Heart right ventricle (tissue), 16 donors: ENCODE results near the gene SULT1A1. TPM values are rescaled to one million over a fixed set of nuclear protein-coding genes. Genes with fewer than 3 reads are reported as not detected.

ENCODE experiments used
- ATAC-seq, 8 donors: fragments of 200-7000 bp; cut with Tn5 transposase; one replicate each; pipeline ENCODE4 v1.9.1; 2020; ENCODE audit warnings: mild to moderate bottlenecking in 8 of 8, moderate library complexity in 8 of 8, moderate number of reproducible peaks in 1 of 8
- DNase-seq, 2 donors: peaks; one replicate each; pipeline ENCODE4 v3.0.0-alpha.2; 2020
- H3K27ac ChIP-seq, 10 donors: fragments of 200-600 bp; sonication (generic) in 2 of 10; one replicate each; pipeline versions ENCODE4 v1.5.0 to v1.8.0; 2020 to 2022; ENCODE audit warnings: mild to moderate bottlenecking in 3 of 10
- H3K27me3 ChIP-seq, 7 donors: fragments of 200-600 bp; one replicate each; pipeline ENCODE4 v1.8.0; 2021 to 2022; ENCODE audit warnings: mild to moderate bottlenecking in 2 of 7
- H3K36me3 ChIP-seq, 9 donors: fragments of 200-600 bp; sonication (generic) in 1 of 9; one replicate each; pipeline versions ENCODE4 v1.5.0 to v1.8.0; 2020 to 2022; ENCODE audit warnings: mild to moderate bottlenecking in 2 of 9
- H3K4me1 ChIP-seq, 9 donors: fragments of 200-600 bp; sonication (generic) in 1 of 9; one replicate each; pipeline versions ENCODE4 v1.5.0 to v1.8.0; 2020 to 2022; ENCODE audit warnings: mild to moderate bottlenecking in 4 of 9
- H3K4me3 ChIP-seq, 10 donors: fragments of 200-600 bp; sonication (generic) in 2 of 10; one replicate each; pipeline versions ENCODE4 v1.5.0 to v1.8.0; 2020 to 2022; ENCODE audit warnings: mild to moderate bottlenecking in 7 of 10, moderate library complexity in 2 of 10
- H3K9me3 ChIP-seq, 11 donors: fragments of 200-600 bp in 10 of 11; sonication (generic) in 2 of 11; one replicate each; pipeline versions ENCODE4 v1.5.0 to v1.8.0; 2013 to 2022; ENCODE audit warnings: mild to moderate bottlenecking in 2 of 11, control low read depth in 1 of 11, moderate library complexity in 1 of 11
- WGBS, 2 donors: extraction: QIAGEN DNeasy Blood & Tissue Kit; methylation state at CpG; one replicate each; pipeline ENCODE4 v1.1.7; 2013; ENCODE audit warnings: inconsistent platforms in 1 of 2; 5-methylcytosine and 5-hydroxymethylcytosine counted together
- intact Hi-C, 10 donors: fragments of 100-400 bp; cut with DNase I; formaldehyde crosslinking; loops; one replicate each; pipeline versions ENCODE4 v1.11.1 to v1.14.2; 2022
- polyA plus RNA-seq, 2 donors: library from polyadenylated mRNA; stranded (reverse); fragments of 200-250 nt; gene quantifications; one replicate each; pipeline ENCODE4 v1.2.3, GENCODE V29; 2013
- total RNA-seq, 10 donors: library from RNA; stranded (reverse); fragmentation: NEBNext Ultra II Directional in 3 of 10; extraction: Animal tissue kit (Norgen Biotek cat#: 25700) in 3 of 10; gene quantifications; one replicate each; pipeline versions ENCODE4 v1.2.1 to v1.2.4, GENCODE V29; 2021 to 2023
- TF ChIP-seq, protein P1 (sequence below), 9 donors: fragments of 200-600 bp; sonication (generic) in 2 of 9; IDR thresholded peaks; one replicate each; pipeline versions ENCODE4 v1.5.0 to v1.8.0; 2021 to 2022; ENCODE audit warnings: antibody characterized with exemption in 9 of 9, mild to moderate bottlenecking in 5 of 9, moderate library complexity in 1 of 9
- donor health status: Arrhythmogenic right ventricular cardiomyopathy.
- donor health status: ischemic (EF 13 %, LVEDD 7.1; RV severe dilation, severe dysfunction).
- donor health status: healthy with polysubstance abuse.
- donor health status: DM: no; HTN: yes; CAD: no.
- donor health status: DM: no; HTN: no; CAD: no.
- donor health status: ischemic (EF 25% LVEDD 6.9; RV normal size, moderate dysfunction).
- donor health status: ischemic (EF 25% LVEDD 5.7; RV mildly dilated, moderate dysfunction).
- donor health status: healthy.
- donor health status: DM: yes; HTN: yes; CAD: no.
- donor health status: Ischemic cardiomyopathy.
- donor health status: ischemic (EF 35%, LVEDD 5.7; RV mildly dilated, moderate dysfunction).
- donor health status: nonischemic (EF 11% LVEDD 7.7; RV severe dilation, severe dysfunction).
- donor health status: DM: yes; HTN: yes; CAD: no.
- donor health status: PGD.
- donor health status: ischemic (EF 29% LVEDD 5.4; RV normal size, mild dysfunction).
- donor health status: nonischemic (EF 23%, LVEDD 6.1; RV moderate dilation, normal function).

The SULT1A1 gene
- total and polyA plus RNA-seq, 12 donors: 8.3 to 25.3 (median 14.5) TPM

DNA sequence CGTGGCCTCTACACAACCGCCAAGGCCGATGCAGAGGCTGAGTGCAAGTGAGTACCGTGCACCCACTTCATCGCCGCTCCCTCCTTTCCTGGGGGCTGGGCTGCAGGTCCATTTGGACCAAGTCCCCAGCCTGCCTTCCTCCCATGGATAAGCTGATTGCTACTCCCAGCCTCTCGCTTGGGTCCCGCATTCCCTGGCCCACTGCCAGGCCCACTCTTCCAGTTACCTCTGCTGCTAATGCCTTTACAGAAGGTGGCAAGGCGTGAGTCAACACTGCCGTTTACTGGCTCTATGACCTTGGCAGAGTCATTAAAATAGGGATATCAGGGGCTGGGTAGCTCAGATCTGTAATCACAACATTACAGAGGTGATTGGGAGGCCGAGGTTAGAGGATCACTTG lies 24.2 kb downstream of the SULT1A1 start:
- 50 to 69% methylated on average over 11 of the region's 11 CpGs for WGBS, 2 donors

GRCh38 chr16:28580726-28581315 lies 29.0 kb downstream of the SULT1A1 start:
- TF ChIP-seq, protein P1, sequence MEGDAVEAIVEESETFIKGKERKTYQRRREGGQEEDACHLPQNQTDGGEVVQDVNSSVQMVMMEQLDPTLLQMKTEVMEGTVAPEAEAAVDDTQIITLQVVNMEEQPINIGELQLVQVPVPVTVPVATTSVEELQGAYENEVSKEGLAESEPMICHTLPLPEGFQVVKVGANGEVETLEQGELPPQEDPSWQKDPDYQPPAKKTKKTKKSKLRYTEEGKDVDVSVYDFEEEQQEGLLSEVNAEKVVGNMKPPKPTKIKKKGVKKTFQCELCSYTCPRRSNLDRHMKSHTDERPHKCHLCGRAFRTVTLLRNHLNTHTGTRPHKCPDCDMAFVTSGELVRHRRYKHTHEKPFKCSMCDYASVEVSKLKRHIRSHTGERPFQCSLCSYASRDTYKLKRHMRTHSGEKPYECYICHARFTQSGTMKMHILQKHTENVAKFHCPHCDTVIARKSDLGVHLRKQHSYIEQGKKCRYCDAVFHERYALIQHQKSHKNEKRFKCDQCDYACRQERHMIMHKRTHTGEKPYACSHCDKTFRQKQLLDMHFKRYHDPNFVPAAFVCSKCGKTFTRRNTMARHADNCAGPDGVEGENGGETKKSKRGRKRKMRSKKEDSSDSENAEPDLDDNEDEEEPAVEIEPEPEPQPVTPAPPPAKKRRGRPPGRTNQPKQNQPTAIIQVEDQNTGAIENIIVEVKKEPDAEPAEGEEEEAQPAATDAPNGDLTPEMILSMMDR (IDR thresholded peaks at IDR 0.05): no peak

More for the DNA sequence above, 24.2 kb downstream of the SULT1A1 start:
- Histone ChIP-seq H3K27me3 (no peaks in the 10 kb centered on the region), H3K9me3 (no peaks in the 10 kb centered on the region), H3K27ac (no peak overlapping the region), H3K36me3 (peaks cover 0 to 97% (median 53%) of the 10 kb centered on the region in 9 donors), H3K4me3 (no peak overlapping the region), H3K4me1 (no peaks in the 10 kb centered on the region)
- intact Hi-C loops: no loop called here
- DNase-seq (peak in 1 of 2 donors; percentile 39), ATAC-seq (peak in 2 of 8 donors; percentile 49 to 55)
- TF ChIP-seq, protein P1 (IDR thresholded peaks at IDR 0.05): no peak

GRCh38 chr16:28575446-28576109 lies 34.3 kb downstream of the SULT1A1 start:
- no peaks in the 10 kb centered on the region for H3K27me3 ChIP-seq
- intact Hi-C loops: loop anchor here in 1 of 10 donors (10.0 kb wide), 1 partner anchor 51 kb away; no protein-coding TSS in a partner anchor
- DNase-seq (no peak), ATAC-seq (no peak)
- TF ChIP-seq, protein P1 (IDR thresholded peaks at IDR 0.05): no peak
- no peak overlapping the region for H3K4me3 ChIP-seq
- WGBS, 2 donors: 96% methylated on average over 8 of the region's 8 CpGs
- no peak overlapping the region for H3K27ac ChIP-seq
- H3K4me1 ChIP-seq: peaks cover 0 to 30% (median 24%) of the 10 kb centered on the region in 9 donors
- H3K36me3 ChIP-seq: peaks cover 0 to 9% (median 0%) of the 10 kb centered on the region in 9 donors
- H3K9me3 ChIP-seq: no peaks in the 10 kb centered on the region

More at GRCh38 chr16:28580726-28581315, 29.0 kb downstream of the SULT1A1 start:
- H3K27me3 ChIP-seq: no peaks in the 10 kb centered on the region
- H3K9me3 ChIP-seq: no peaks in the 10 kb centered on the region
- peaks cover 0 to 58% (median 21%) of the 10 kb centered on the region in 9 donors for H3K36me3 ChIP-seq
- 98% methylated on average over 15 of the region's 15 CpGs for WGBS, 2 donors
- no peaks in the 10 kb centered on the region for H3K4me1 ChIP-seq
- ATAC-seq: no peak
- no peak overlapping the region for H3K4me3 ChIP-seq
- no peak for DNase-seq
- intact Hi-C loops: no loop called here
- H3K27ac ChIP-seq: no peak overlapping the region

DNA sequence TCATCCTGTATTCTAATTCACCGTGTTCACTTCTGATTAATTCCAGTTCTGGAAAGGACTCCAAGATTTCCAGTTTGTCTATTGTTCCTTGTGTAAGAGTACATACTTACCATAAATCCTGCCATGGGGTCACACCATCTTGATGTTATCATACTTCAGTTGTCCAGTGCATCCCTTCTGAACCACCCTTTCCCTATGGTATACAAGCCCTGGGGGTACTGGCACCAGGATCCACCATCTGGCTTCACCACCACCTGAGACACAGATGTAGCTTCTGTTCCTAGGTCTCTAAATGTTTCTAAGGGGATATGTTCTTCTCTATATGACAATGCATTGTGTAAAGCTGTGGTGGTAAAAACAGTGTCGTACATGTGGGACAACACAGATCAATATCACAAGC lies 34.9 kb downstream of the SULT1A1 start:
- no peak overlapping the region for H3K27ac ChIP-seq
- no peaks in the 10 kb centered on the region for H3K27me3 ChIP-seq
- ATAC-seq (no peak), DNase-seq (no peak)
- intact Hi-C loops: loop anchor here in 1 of 10 donors (10.0 kb wide), 1 partner anchor 50 kb away; no protein-coding TSS in a partner anchor
- no peaks in the 10 kb centered on the region for H3K9me3 ChIP-seq
- 96 to 97% methylated on average over 2 of the region's 2 CpGs for WGBS, 2 donors
- H3K4me3 ChIP-seq: no peak overlapping the region
- peaks cover 0 to 6% (median 0%) of the 10 kb centered on the region in 9 donors for H3K36me3 ChIP-seq
- TF ChIP-seq, protein P1 (IDR thresholded peaks at IDR 0.05): no peak
- H3K4me1 ChIP-seq: peaks cover 0 to 30% (median 24%) of the 10 kb centered on the region in 9 donors
